ENCODE data around the gene SLIT3.

Gene SLIT3

DNA sequence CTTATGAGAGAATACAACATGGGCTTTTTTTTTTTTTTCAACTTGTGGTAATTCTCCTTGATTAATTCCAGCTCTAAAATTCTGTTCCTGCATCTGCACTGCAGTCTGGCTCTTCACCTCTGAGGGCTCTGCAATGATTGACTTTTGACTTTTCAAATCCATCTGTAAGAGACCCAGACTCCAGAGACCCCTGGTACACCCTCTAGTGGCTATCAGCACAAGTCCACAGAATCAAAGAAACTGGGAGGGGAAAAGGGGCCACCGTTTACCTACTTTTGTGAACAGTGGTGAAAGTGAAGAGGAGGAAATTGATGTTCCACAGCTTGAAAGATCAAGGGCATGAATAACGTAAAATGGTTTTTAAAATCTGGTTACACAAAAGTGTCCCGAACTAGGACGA, 151.6 kb downstream of the SLIT3 start:
- TF ChIP-seq ZC3H10 (CRISPR knock-in tag; IDR thresholded peaks at IDR 0.05) (no peak), ZFP30 (CRISPR knock-in tag; IDR thresholded peaks at IDR 0.05) (no peak), POU6F1 (CRISPR knock-in tag; IDR thresholded peaks at IDR 0.05; ENCODE audit: borderline replicate concordance, low read depth) (no peak), CSDC2 (CRISPR knock-in tag; IDR thresholded peaks at IDR 0.05) (no peak), ISL1 (CRISPR knock-in tag; IDR thresholded peaks at IDR 0.05) (no peak), RARB (CRISPR knock-in tag; IDR thresholded peaks at IDR 0.05) (no peak), TOX (CRISPR knock-in tag; IDR thresholded peaks at IDR 0.05; ENCODE audit: borderline replicate concordance) (no peak), GLIS3 (CRISPR knock-in tag; IDR thresholded peaks at IDR 0.05) (no peak)

DNA sequence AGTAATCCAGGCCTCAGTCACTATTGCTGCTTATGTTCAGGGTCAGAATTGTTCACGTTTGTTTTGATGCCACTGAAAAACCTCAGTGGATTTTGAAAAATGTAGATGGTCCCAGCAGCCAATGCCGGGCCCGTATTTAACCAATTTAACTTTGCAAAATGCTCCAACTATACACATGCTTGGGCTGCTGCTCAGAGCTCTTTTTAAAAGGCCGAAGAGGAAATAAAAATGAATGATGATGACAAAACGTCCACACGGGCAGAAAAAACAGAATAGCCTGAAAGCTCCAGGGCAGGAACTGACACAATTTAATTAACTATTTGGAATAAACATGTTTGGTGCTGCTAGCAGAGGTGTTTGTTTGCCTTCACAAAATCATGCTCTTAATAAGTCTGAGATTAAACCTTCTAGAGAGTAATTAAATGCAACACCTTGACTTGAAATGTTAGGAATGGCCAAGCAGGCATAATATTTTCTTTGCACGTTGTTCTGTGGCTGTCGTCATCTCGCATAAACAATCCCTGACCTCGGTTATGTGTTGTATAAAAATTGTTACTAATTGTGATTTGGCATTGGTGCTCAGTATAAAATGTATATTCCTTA, 152.7 kb downstream of the SLIT3 start:
- no peak for ATAC-seq
- no peak for TF ChIP-seq PPARA (CRISPR knock-in tag; IDR thresholded peaks at IDR 0.05; ENCODE audit: borderline replicate concordance)
- no peak for TF ChIP-seq BACH2 (CRISPR knock-in tag; IDR thresholded peaks at IDR 0.05; ENCODE audit: borderline replicate concordance)

More for the DNA sequence above, 151.6 kb downstream of the SLIT3 start:
- ATAC-seq: peak; percentile 25; the same call in 2 of the 3 replicates

DNA sequence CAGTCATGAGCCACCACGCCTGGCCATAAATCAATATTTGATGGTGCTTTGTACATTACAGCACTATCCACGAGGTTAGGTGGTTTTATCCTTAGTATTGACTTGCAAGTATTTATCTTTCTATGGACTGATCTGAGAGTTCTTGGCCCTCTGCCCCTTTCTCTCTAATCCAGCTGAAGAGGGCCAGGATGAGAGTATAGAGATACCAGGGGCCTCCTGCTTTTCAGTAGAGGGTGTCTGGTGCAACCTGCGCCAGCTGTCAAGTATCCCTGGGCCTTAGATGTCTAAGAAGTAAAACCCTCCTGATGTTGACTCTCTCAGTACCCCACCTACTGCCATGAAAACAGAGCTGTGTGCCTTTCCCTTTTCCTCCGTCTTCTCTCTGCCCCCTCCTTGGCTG, 153.4 kb downstream of the SLIT3 start:
- no peak for TF ChIP-seq ZFP3 (CRISPR knock-in tag; IDR thresholded peaks at IDR 0.05)
- no peak for TF ChIP-seq CSDC2 (CRISPR knock-in tag; IDR thresholded peaks at IDR 0.05)
- TF ChIP-seq ISL1 (CRISPR knock-in tag; IDR thresholded peaks at IDR 0.05): no peak
- TF ChIP-seq POU6F1 (CRISPR knock-in tag; IDR thresholded peaks at IDR 0.05; ENCODE audit: borderline replicate concordance, low read depth): no peak
- TF ChIP-seq ZC3H10 (CRISPR knock-in tag; IDR thresholded peaks at IDR 0.05): no peak
- no peak for TF ChIP-seq TOX (CRISPR knock-in tag; IDR thresholded peaks at IDR 0.05; ENCODE audit: borderline replicate concordance)
- TF ChIP-seq, protein P1, sequence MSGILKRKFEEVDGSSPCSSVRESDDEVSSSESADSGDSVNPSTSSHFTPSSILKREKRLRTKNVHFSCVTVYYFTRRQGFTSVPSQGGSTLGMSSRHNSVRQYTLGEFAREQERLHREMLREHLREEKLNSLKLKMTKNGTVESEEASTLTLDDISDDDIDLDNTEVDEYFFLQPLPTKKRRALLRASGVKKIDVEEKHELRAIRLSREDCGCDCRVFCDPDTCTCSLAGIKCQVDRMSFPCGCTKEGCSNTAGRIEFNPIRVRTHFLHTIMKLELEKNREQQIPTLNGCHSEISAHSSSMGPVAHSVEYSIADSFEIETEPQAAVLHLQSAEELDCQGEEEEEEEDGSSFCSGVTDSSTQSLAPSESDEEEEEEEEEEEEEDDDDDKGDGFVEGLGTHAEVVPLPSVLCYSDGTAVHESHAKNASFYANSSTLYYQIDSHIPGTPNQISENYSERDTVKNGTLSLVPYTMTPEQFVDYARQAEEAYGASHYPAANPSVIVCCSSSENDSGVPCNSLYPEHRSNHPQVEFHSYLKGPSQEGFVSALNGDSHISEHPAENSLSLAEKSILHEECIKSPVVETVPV (CRISPR knock-in tag; IDR thresholded peaks at IDR 0.05): no peak
- no peak for TF ChIP-seq PPARA (CRISPR knock-in tag; IDR thresholded peaks at IDR 0.05; ENCODE audit: borderline replicate concordance)
- TF ChIP-seq GLIS3 (CRISPR knock-in tag; IDR thresholded peaks at IDR 0.05): no peak
- no peak for TF ChIP-seq PATZ1 (CRISPR knock-in tag; IDR thresholded peaks at IDR 0.05; ENCODE audit: borderline replicate concordance)
- TF ChIP-seq ESRRG (CRISPR knock-in tag; IDR thresholded peaks at IDR 0.05): no peak
- no peak for TF ChIP-seq OSR1 (CRISPR knock-in tag; IDR thresholded peaks at IDR 0.05)
- TF ChIP-seq RARB (CRISPR knock-in tag; IDR thresholded peaks at IDR 0.05): no peak
- TF ChIP-seq ZFP30 (CRISPR knock-in tag; IDR thresholded peaks at IDR 0.05): no peak
- no peak for TF ChIP-seq ZNF8 (CRISPR knock-in tag; IDR thresholded peaks at IDR 0.05)
- no peak for TF ChIP-seq ZNF565 (CRISPR knock-in tag; conservative IDR thresholded peaks at IDR 0.05; ENCODE audit: low read depth)
- TF ChIP-seq BACH2 (CRISPR knock-in tag; IDR thresholded peaks at IDR 0.05; ENCODE audit: borderline replicate concordance): no peak
- no peak for ATAC-seq

- no peak for ATAC-seq
- TF ChIP-seq, protein P1 (CRISPR knock-in tag; IDR thresholded peaks at IDR 0.05): no peak
- TF ChIP-seq ARNTL (CRISPR knock-in tag; IDR thresholded peaks at IDR 0.05; ENCODE audit: borderline replicate concordance, low read depth) (no peak), ZFP3 (CRISPR knock-in tag; IDR thresholded peaks at IDR 0.05) (no peak), TSHZ2 (CRISPR knock-in tag; IDR thresholded peaks at IDR 0.05) (no peak), RARB (CRISPR knock-in tag; IDR thresholded peaks at IDR 0.05) (no peak), ZNF70 (CRISPR knock-in tag; IDR thresholded peaks at IDR 0.05) (no peak), ISL1 (CRISPR knock-in tag; IDR thresholded peaks at IDR 0.05) (no peak), ZNF8 (CRISPR knock-in tag; IDR thresholded peaks at IDR 0.05) (no peak), CSDC2 (CRISPR knock-in tag; IDR thresholded peaks at IDR 0.05) (no peak), GLIS3 (CRISPR knock-in tag; IDR thresholded peaks at IDR 0.05) (no peak), OSR1 (CRISPR knock-in tag; IDR thresholded peaks at IDR 0.05) (no peak), SNAI2 (CRISPR knock-in tag; IDR thresholded peaks at IDR 0.05) (no peak), TCF4 (CRISPR knock-in tag; IDR thresholded peaks at IDR 0.05; ENCODE audit: borderline replicate concordance) (no peak)
These were observed 154.8 kb downstream of the SLIT3 start for GRCh38 chr5:169146158-169146557.

Measured in SK-N-SH treated with all-trans-retinoic acid at 6 μM for 48 hours (cell line).